ENCODE measurements around the gene ZNF335. TPM values are rescaled to one million over a fixed set of nuclear protein-coding genes. Genes with fewer than 3 reads are reported as not detected.

ZNF335 gene
- 8.4 to 11.2 TPM (median 10.1 TPM) in 5 replicates for total RNA-seq (2022; extraction: Qiagen RNA extraction; ENCODE audit: low read depth)

GRCh38 chr20:45971675-45972499 lies at the start of gene ZNF335:
Gene ZNF335 (minus strand): TSS chr20:45972203. CDS start chr20:45971410, 793 bp downstream.

GRCh38 chr20:45934586-45935415 lies 37.2 kb downstream of the ZNF335 start, which contains the start of gene PCIF1:
Gene PCIF1 (plus strand): TSS chr20:45934683. CDS start chr20:45939000, 4,317 bp downstream.

GRCh38 chr20:45911486-45912343 lies 60.3 kb downstream of the ZNF335 start, which contains the start of gene PLTP:
Gene PLTP (minus strand): TSS chr20:45912155. CDS start chr20:45911452, 703 bp downstream.

Other genes with a start within 250 kb of the ZNF335 start
- not detected in 5 replicates for gene SPINT4, start 249.9 kb downstream of the ZNF335 start, total RNA-seq (2022; extraction: Qiagen RNA extraction; ENCODE audit: low read depth)
- 0.23 TPM in 1 of 5 replicates, not detected in the others for gene WFDC3, start 180.3 kb downstream of the ZNF335 start, total RNA-seq (2022; extraction: Qiagen RNA extraction; ENCODE audit: low read depth)
- gene DNTTIP1, start 180.2 kb downstream of the ZNF335 start, total RNA-seq (2022; extraction: Qiagen RNA extraction; ENCODE audit: low read depth) = 30.7 to 37.6 TPM (median 36.3 TPM) in 5 replicates
- 225 to 256 TPM (median 248 TPM) in 5 replicates for gene UBE2C, start 159.6 kb downstream of the ZNF335 start, total RNA-seq (2022; extraction: Qiagen RNA extraction; ENCODE audit: low read depth)
- gene TNNC2, start 144.9 kb downstream of the ZNF335 start, total RNA-seq (2022; extraction: Qiagen RNA extraction; ENCODE audit: low read depth) = 0.31 TPM in 1 of 5 replicates, not detected in the others
- gene SNX21, start 138.4 kb downstream of the ZNF335 start, total RNA-seq (2022; extraction: Qiagen RNA extraction; ENCODE audit: low read depth) = 8.8 to 13.0 TPM (median 11.6 TPM) in 5 replicates
- gene ACOT8, start 114.8 kb downstream of the ZNF335 start, total RNA-seq (2022; extraction: Qiagen RNA extraction; ENCODE audit: low read depth) = 18.7 to 21.8 TPM (median 19.5 TPM) in 5 replicates
- 1.4 to 1.8 TPM (median 1.5 TPM) in 5 replicates for gene ZSWIM3, start 114.6 kb downstream of the ZNF335 start, total RNA-seq (2022; extraction: Qiagen RNA extraction; ENCODE audit: low read depth)
- 6.2 to 7.6 TPM (median 6.8 TPM) in 5 replicates for gene ZSWIM1, start 91.0 kb downstream of the ZNF335 start, total RNA-seq (2022; extraction: Qiagen RNA extraction; ENCODE audit: low read depth)
- 0.43 to 0.75 TPM (median 0.67 TPM) in 4 of 5 replicates, not detected in the other for gene SPATA25, start 84.6 kb downstream of the ZNF335 start, total RNA-seq (2022; extraction: Qiagen RNA extraction; ENCODE audit: low read depth)
- gene NEURL2, start 81.0 kb downstream of the ZNF335 start, total RNA-seq (2022; extraction: Qiagen RNA extraction; ENCODE audit: low read depth) = 0.88 to 1.3 TPM (median 1.2 TPM) in 5 replicates
- 101 to 131 TPM (median 116 TPM) in 5 replicates for gene CTSA, start 80.9 kb downstream of the ZNF335 start, total RNA-seq (2022; extraction: Qiagen RNA extraction; ENCODE audit: low read depth)
- gene PLTP, start 60.0 kb downstream of the ZNF335 start, total RNA-seq (2022; extraction: Qiagen RNA extraction; ENCODE audit: low read depth) = 1.4 to 2.1 TPM (median 1.9 TPM) in 5 replicates
- gene PCIF1, start 37.5 kb downstream of the ZNF335 start, total RNA-seq (2022; extraction: Qiagen RNA extraction; ENCODE audit: low read depth) = 31.8 to 36.3 TPM (median 32.2 TPM) in 5 replicates
- gene MMP9, start 36.7 kb upstream of the ZNF335 start, total RNA-seq (2022; extraction: Qiagen RNA extraction; ENCODE audit: low read depth) = 0.62 to 0.97 TPM (median 0.87 TPM) in 5 replicates
- 11.4 to 17.7 TPM (median 12.1 TPM) in 5 replicates for gene SLC12A5, start 57.0 kb upstream of the ZNF335 start, total RNA-seq (2022; extraction: Qiagen RNA extraction; ENCODE audit: low read depth)
- gene NCOA5, start 117.8 kb upstream of the ZNF335 start, total RNA-seq (2022; extraction: Qiagen RNA extraction; ENCODE audit: low read depth) = 17.7 to 28.0 TPM (median 24.2 TPM) in 5 replicates
- gene CD40, start 146.1 kb upstream of the ZNF335 start, total RNA-seq (2022; extraction: Qiagen RNA extraction; ENCODE audit: low read depth) = 4.1 to 5.0 TPM (median 4.6 TPM) in 5 replicates

Data from A549 treated with DMSO at 1 μM for 4 hours (cell line).